OCI-LY3 (cell line): ENCODE data around the gene WNT3.

Experiments used
- H2AFZ ChIP-seq: fragments of 200-600, 300-600 bp; shearing (Covaris generic); 2 replicates; pipeline ENCODE4 v1.6.0; 2014; ENCODE audit warnings: antibody characterized with exemption, low read depth, low read length
- H3K27ac ChIP-seq: fragments of 200-600, 300-600 bp; sonication (generic); 2 replicates; pipeline ENCODE4 v1.5.1; 2014; ENCODE audit warnings: mild to moderate bottlenecking, low read length, moderate library complexity, mixed read lengths
- H3K27me3 ChIP-seq: fragments of 200-600, 300-600 bp; sonication (generic); 2 replicates; pipeline ENCODE4 v1.6.1; 2014; ENCODE audit warnings: low read depth, low read length, mixed read lengths
- H3K36me3 ChIP-seq: fragments of 200-600, 300-600 bp; sonication (generic); replicated peaks from 2 replicates; pipeline ENCODE3; 2014; ENCODE audit warnings: low read depth, low read length, mixed read lengths
- H3K4me1 ChIP-seq: fragments of 300-600, 200-600 bp; sonication (generic); 2 replicates; pipeline ENCODE4 v1.6.1; 2014; ENCODE audit warnings: low read length, mixed read lengths
- H3K4me2 ChIP-seq: fragments of 200-600, 300-600 bp; sonication (generic); 2 replicates; pipeline ENCODE4 v1.6.1; 2014; ENCODE audit warnings: low read length, mixed read lengths
- H3K4me3 ChIP-seq: fragments of 300-600, 200-600 bp; sonication (generic); 2 replicates; pipeline ENCODE4 v1.5.1; 2014; ENCODE audit warnings: antibody characterized with exemption, mild to moderate bottlenecking, low read length, moderate library complexity
- H3K79me2 ChIP-seq: fragments of 300-600, 200-600 bp; shearing (Covaris generic); 2 replicates; pipeline ENCODE4 v1.6.1; 2014; ENCODE audit warnings: mild to moderate bottlenecking, low read length, mixed read lengths
- H3K9ac ChIP-seq: fragments of 300-600, 200-600 bp; shearing (Covaris generic); 2 replicates; pipeline ENCODE4 v1.6.0; 2014; ENCODE audit warnings: mild to moderate bottlenecking, low read length, moderate library complexity
- H3K9me3 ChIP-seq: fragments of 200-600, 300-600 bp; shearing (Covaris generic); 2 replicates; pipeline ENCODE4 v1.6.1; 2014; ENCODE audit warnings: low read length, mixed read lengths; ENCODE audit not compliant: insufficient read depth
- H4K20me1 ChIP-seq: fragments of 200-600, 300-600 bp; sonication (generic); 2 replicates; pipeline ENCODE4 v1.6.1; 2016; ENCODE audit warnings: low read length, mixed read lengths; ENCODE audit not compliant: insufficient read depth
- CTCF ChIP-seq: fragments of 200-600, 300-600 bp; sonication (generic); IDR thresholded peaks from 2 replicates; pipeline ENCODE4 v1.5.1; 2014; ENCODE audit warnings: antibody characterized with exemption, low read length, low read depth
- EZH2phosphoT487 ChIP-seq: fragments of 200-600 bp; shearing (Covaris generic); IDR thresholded peaks from 2 replicates; pipeline ENCODE4 v1.6.1; 2018; ENCODE audit warnings: antibody characterized with exemption, mixed run types, low read depth

WNT3 gene

GRCh38 chr17:46789610-46790009 is 28.9 kb downstream of the WNT3 start:
- H3K9me3 ChIP-seq: no peaks in the 10 kb centered on the region
- no peak overlapping the region for H3K27ac ChIP-seq
- H3K36me3 ChIP-seq: no peaks in the 10 kb centered on the region
- H4K20me1 ChIP-seq: no peaks in the 10 kb centered on the region
- no peak overlapping the region for H3K4me3 ChIP-seq
- no peak overlapping the region for H2AFZ ChIP-seq
- no peaks in the 10 kb centered on the region for H3K4me1 ChIP-seq
- no peak overlapping the region for H3K9ac ChIP-seq
- TF ChIP-seq EZH2phosphoT487 (no peak), CTCF (no peak)
- H3K4me2 ChIP-seq: no peak overlapping the region
- H3K79me2 ChIP-seq: no peaks in the 10 kb centered on the region
- H3K27me3 ChIP-seq: peaks cover 11% of the 10 kb centered on the region; the same call in 1 of the 2 replicates

- no peak overlapping the region for H2AFZ ChIP-seq
- H3K4me2 ChIP-seq: no peak overlapping the region
- no peaks in the 10 kb centered on the region for H3K4me1 ChIP-seq
- H3K79me2 ChIP-seq: no peaks in the 10 kb centered on the region
- no peaks in the 10 kb centered on the region for H3K9me3 ChIP-seq
- H3K36me3 ChIP-seq: no peaks in the 10 kb centered on the region
- H4K20me1 ChIP-seq: no peaks in the 10 kb centered on the region
- TF ChIP-seq EZH2phosphoT487 (no peak), CTCF (no peak)
- no peak overlapping the region for H3K9ac ChIP-seq
- no peak overlapping the region for H3K4me3 ChIP-seq
- H3K27ac ChIP-seq: no peak overlapping the region
- H3K27me3 ChIP-seq: peaks cover 5% of the 10 kb centered on the region; the same call in 1 of the 2 replicates
These were observed 29.7 kb downstream of the WNT3 start for GRCh38 chr17:46788796-46789195.

- Histone ChIP-seq H3K4me1 (no peaks in the 10 kb centered on the region), H3K36me3 (no peaks in the 10 kb centered on the region), H3K4me3 (no peak overlapping the region), H4K20me1 (no peaks in the 10 kb centered on the region), H3K9me3 (no peaks in the 10 kb centered on the region), H3K79me2 (no peaks in the 10 kb centered on the region), H2AFZ (no peak overlapping the region), H3K27me3 (peaks cover under 1% of the 10 kb centered on the region; the same call in 1 of the 2 replicates), H3K4me2 (no peak overlapping the region), H3K9ac (no peak overlapping the region), H3K27ac (no peak overlapping the region)
- no peak for TF ChIP-seq EZH2phosphoT487
- TF ChIP-seq CTCF: no peak
These were observed 30.2 kb downstream of the WNT3 start for GRCh38 chr17:46788300-46788699.

- no peak for TF ChIP-seq CTCF
- TF ChIP-seq EZH2phosphoT487: no peak
- no peaks in the 10 kb centered on the region for H3K36me3 ChIP-seq
These were observed 31.0 kb downstream of the WNT3 start for GRCh38 chr17:46787478-46787877.

More at GRCh38 chr17:46787478-46787877, 31.0 kb downstream of the WNT3 start:
- H3K79me2 ChIP-seq: no peaks in the 10 kb centered on the region
- no peaks in the 10 kb centered on the region for H4K20me1 ChIP-seq
- H3K9ac ChIP-seq: no peak overlapping the region
- H3K27ac ChIP-seq: no peak overlapping the region
- H3K4me1 ChIP-seq: no peaks in the 10 kb centered on the region
- no peaks in the 10 kb centered on the region; the same call in 1 of the 2 replicates for H3K27me3 ChIP-seq
- H3K9me3 ChIP-seq: no peaks in the 10 kb centered on the region
- H3K4me2 ChIP-seq: no peak overlapping the region
- no peak overlapping the region for H3K4me3 ChIP-seq
- no peak overlapping the region for H2AFZ ChIP-seq
